ENCODE data around the gene THADA.
A peak's percentile ranks its signal among the peaks of the same experiment; 100 is the strongest.

- TF ChIP-seq CTCF (IDR thresholded peaks at IDR 0.05): no peak
- TF ChIP-seq POLR2A (IDR thresholded peaks at IDR 0.05): no peak
- TF ChIP-seq EP300 (IDR thresholded peaks at IDR 0.05): peak; percentile 48 to 80
These were observed 112.9 kb downstream of the THADA start for GRCh38 chr2:43482961-43483360.
